Panc1 (cell line): ENCODE results near the gene TXNDC11. TPM values are rescaled to one million over a fixed set of nuclear protein-coding genes. Genes with fewer than 3 reads are reported as not detected.

ENCODE experiments used
- ATAC-seq: fragments of 200-7000 bp; cut with Tn5 transposase; 2 replicates; pipeline ENCODE4 v1.9.1; 2020; ENCODE audit warnings: mild to moderate bottlenecking, moderate library complexity
- BruUV-seq: library from RNA; stranded (reverse); fragments of 400-500 nt; replicated peaks from 2 replicates; lab custom pipeline; 2021; lab: Mats Ljungman, UMichigan
- CTCF ChIA-PET: fragments of 300-600 bp; sonication (Branson Sonifier 250); formaldehyde crosslinking; loops from one replicate; lab custom pipeline; 2022; ENCODE audit warnings: antibody characterized with exemption; lab: Charles Lee
- POLR2A ChIA-PET: fragments of 300-600 bp; sonication (Branson Sonifier 250); formaldehyde crosslinking; loops from one replicate; lab custom pipeline; 2022; ENCODE audit warnings: antibody characterized with exemption; lab: Charles Lee
- DNase-seq: peaks from one replicate; pipeline ENCODE4 v3.0.0-alpha.2; 2010; ENCODE audit warnings: low read depth, low spot score
- H3K27ac ChIP-seq: 2 replicates; pipeline ENCODE4 v1.5.1; 2011; ENCODE audit warnings: mild to moderate bottlenecking, low read length, inconsistent platforms
- H3K27me3 ChIP-seq: fragments of 200-500 bp; sonication (Bioruptor generic); 2 replicates; pipeline ENCODE4 v1.6.0; 2014; ENCODE audit warnings: low read length, inconsistent platforms; ENCODE audit not compliant: control insufficient read depth, insufficient read depth
- H3K36me3 ChIP-seq: fragments of 200-500 bp; sonication (Bioruptor generic); 2 replicates; pipeline ENCODE4 v1.5.1; 2014; ENCODE audit warnings: inconsistent platforms, mild to moderate bottlenecking, low read length, moderate library complexity; ENCODE audit not compliant: control insufficient read depth, insufficient read depth
- H3K4me1 ChIP-seq: 2 replicates; pipeline ENCODE4 v1.5.1; 2011; ENCODE audit warnings: inconsistent platforms, mild to moderate bottlenecking, low read length, moderate library complexity; ENCODE audit not compliant: control insufficient read depth, insufficient read depth
- H3K4me3 ChIP-seq, 2 experiments: 2 replicates each; pipeline ENCODE4 v1.5.1; 2011 to 2012; ENCODE audit warnings: low read depth in 2 of 2, low read length in 2 of 2, mild to moderate bottlenecking in 2 of 2, inconsistent platforms in 1 of 2, moderate library complexity in 1 of 2
- H3K9me3 ChIP-seq: fragments of 200-500 bp; sonication (Bioruptor generic); 2 replicates; pipeline ENCODE4 v1.5.1; 2014; ENCODE audit warnings: low read depth, mild to moderate bottlenecking, inconsistent platforms, low read length, moderate library complexity; ENCODE audit not compliant: control insufficient read depth, insufficient read depth
- POLR2AphosphoS5 ChIP-seq: IDR thresholded peaks from 2 replicates; pipeline ENCODE4 v1.6.1; 2012; ENCODE audit warnings: mild to moderate bottlenecking, low read depth, low read length, moderate library complexity
- SIN3A ChIP-seq: IDR thresholded peaks from 2 replicates; pipeline ENCODE4 v1.6.1; 2012; ENCODE audit warnings: low read depth, mild to moderate bottlenecking, low read length, moderate library complexity, borderline replicate concordance; ENCODE audit not compliant: insufficient read depth
- TCF7L2 ChIP-seq: IDR thresholded peaks from 2 replicates; pipeline ENCODE4 v1.6.1; 2011; ENCODE audit warnings: mild to moderate bottlenecking, low read depth, low read length, inconsistent platforms
- in situ Hi-C: cut with HindIII; loops from 2 replicates; pipeline ENCODE4 v1.10.0; 2016; ENCODE audit warnings: low sequenced_read_pairs, low pct_unique_long_range_greater_than_20kb
- intact Hi-C: fragments of 100-400 bp; cut with micrococcal nuclease; formaldehyde crosslinking; loops from one replicate; pipeline ENCODE4 v1.10.0; 2022; ENCODE audit not compliant: unreplicated experiment
- total RNA-seq: library from RNA; stranded (reverse); gene quantifications from one replicate; pipeline ENCODE4 v1.2.1, GENCODE V29; 2021; ENCODE audit not compliant: unreplicated experiment
- TF ChIP-seq, protein P1 (sequence below), 2 experiments: IDR thresholded peaks; 2 replicates each; pipeline ENCODE4 v1.6.1; 2011 to 2012; ENCODE audit warnings: low read depth in 2 of 2, control low read depth in 1 of 2, low read length in 1 of 2, mild to moderate bottlenecking in 1 of 2, moderate library complexity in 1 of 2; ENCODE audit not compliant: insufficient read depth in 1 of 2
- TF ChIP-seq, protein P2 (sequence below): fragments of 450-650 bp; IDR thresholded peaks from 2 replicates; pipeline ENCODE4 v1.5.1; 2017; ENCODE audit warnings: mild to moderate bottlenecking

Gene TXNDC11
- total RNA-seq, 1 experiment from 2014 or later: 30.5 TPM

DNA sequence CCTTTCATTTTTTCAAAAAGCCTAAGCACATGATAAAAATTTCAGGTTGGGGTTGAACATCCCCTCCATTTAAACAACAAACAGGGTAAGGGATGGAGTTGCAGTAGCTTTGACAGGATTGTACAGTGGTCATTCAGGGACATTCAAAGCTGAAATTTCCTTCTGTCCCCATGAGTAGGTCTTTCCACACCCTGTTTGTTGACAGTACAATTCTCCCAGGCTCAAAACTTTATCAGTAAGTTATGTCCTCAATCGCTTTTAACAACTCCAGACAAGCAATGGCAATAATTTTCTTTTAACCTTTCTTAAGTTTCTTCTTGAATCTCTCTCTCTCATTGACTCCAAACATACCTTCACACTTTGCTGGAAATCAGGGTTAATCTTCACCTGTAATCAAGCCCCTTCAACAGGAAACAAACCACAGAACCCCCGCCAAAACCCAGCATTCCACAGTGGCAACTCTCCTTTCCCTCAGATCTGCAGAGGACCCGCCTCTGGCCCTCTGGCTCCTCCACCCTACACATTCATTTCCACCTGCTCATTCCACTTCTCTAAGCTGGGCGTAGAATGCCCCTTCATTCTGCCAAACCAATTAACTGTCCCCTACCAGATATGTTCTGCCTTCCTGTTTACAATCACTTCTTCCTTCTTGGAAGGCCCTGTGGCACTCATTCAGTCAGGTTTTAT is 20.7 kb downstream of the TXNDC11 start:
- Histone ChIP-seq H3K27ac (no peak overlapping the region), H3K27me3 (no peaks in the 10 kb centered on the region), H3K9me3 (no peaks in the 10 kb centered on the region), H3K36me3 (no peaks in the 10 kb centered on the region; the same call in none of the 2 replicates), H3K4me1 (no peaks in the 10 kb centered on the region), H3K4me3 (no peak overlapping the region)
- intact Hi-C loops (no loop called here), in situ Hi-C loops (no loop called here)
- POLR2A ChIA-PET: no interaction called here
- CTCF ChIA-PET: no interaction called here
- TSS peak; percentile 28 for BruUV-seq
- no peak for DNase-seq
- ATAC-seq: no peak
- TF ChIP-seq, protein P1, sequence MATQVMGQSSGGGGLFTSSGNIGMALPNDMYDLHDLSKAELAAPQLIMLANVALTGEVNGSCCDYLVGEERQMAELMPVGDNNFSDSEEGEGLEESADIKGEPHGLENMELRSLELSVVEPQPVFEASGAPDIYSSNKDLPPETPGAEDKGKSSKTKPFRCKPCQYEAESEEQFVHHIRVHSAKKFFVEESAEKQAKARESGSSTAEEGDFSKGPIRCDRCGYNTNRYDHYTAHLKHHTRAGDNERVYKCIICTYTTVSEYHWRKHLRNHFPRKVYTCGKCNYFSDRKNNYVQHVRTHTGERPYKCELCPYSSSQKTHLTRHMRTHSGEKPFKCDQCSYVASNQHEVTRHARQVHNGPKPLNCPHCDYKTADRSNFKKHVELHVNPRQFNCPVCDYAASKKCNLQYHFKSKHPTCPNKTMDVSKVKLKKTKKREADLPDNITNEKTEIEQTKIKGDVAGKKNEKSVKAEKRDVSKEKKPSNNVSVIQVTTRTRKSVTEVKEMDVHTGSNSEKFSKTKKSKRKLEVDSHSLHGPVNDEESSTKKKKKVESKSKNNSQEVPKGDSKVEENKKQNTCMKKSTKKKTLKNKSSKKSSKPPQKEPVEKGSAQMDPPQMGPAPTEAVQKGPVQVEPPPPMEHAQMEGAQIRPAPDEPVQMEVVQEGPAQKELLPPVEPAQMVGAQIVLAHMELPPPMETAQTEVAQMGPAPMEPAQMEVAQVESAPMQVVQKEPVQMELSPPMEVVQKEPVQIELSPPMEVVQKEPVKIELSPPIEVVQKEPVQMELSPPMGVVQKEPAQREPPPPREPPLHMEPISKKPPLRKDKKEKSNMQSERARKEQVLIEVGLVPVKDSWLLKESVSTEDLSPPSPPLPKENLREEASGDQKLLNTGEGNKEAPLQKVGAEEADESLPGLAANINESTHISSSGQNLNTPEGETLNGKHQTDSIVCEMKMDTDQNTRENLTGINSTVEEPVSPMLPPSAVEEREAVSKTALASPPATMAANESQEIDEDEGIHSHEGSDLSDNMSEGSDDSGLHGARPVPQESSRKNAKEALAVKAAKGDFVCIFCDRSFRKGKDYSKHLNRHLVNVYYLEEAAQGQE (IDR thresholded peaks at IDR 0.05; ENCODE audit: insufficient read depth in 1 of 2, low read depth in 2 of 2, low read length in 1 of 2): no peak
- no peak for TF ChIP-seq TCF7L2
- TF ChIP-seq, protein P2, sequence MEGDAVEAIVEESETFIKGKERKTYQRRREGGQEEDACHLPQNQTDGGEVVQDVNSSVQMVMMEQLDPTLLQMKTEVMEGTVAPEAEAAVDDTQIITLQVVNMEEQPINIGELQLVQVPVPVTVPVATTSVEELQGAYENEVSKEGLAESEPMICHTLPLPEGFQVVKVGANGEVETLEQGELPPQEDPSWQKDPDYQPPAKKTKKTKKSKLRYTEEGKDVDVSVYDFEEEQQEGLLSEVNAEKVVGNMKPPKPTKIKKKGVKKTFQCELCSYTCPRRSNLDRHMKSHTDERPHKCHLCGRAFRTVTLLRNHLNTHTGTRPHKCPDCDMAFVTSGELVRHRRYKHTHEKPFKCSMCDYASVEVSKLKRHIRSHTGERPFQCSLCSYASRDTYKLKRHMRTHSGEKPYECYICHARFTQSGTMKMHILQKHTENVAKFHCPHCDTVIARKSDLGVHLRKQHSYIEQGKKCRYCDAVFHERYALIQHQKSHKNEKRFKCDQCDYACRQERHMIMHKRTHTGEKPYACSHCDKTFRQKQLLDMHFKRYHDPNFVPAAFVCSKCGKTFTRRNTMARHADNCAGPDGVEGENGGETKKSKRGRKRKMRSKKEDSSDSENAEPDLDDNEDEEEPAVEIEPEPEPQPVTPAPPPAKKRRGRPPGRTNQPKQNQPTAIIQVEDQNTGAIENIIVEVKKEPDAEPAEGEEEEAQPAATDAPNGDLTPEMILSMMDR: no peak
- TF ChIP-seq POLR2AphosphoS5: no peak
- no peak for TF ChIP-seq SIN3A

DNA sequence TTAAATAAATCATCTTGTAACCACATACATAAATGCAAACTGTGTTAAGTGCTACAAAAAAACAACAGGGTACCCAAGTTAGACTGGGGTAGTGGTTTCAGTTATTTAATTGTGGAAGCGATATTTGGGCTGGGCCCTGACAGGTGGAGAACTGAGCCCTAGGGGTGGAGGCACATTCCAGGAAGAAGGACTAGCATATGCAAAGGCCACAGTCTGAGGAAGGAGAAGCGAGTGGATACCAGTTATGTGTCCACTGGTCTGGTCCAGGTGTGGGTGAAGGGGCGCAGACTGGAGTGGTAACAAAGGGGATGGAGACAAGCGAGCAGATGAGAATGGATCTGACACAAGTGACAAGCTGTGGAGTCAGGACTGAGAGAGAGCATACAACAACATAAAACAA is 22.9 kb downstream of the TXNDC11 start:
- Histone ChIP-seq H3K4me3 (no peak overlapping the region), H3K27me3 (no peaks in the 10 kb centered on the region), H3K36me3 (no peaks in the 10 kb centered on the region; the same call in none of the 2 replicates), H3K27ac (no peak overlapping the region), H3K4me1 (no peaks in the 10 kb centered on the region), H3K9me3 (no peaks in the 10 kb centered on the region)
- ATAC-seq (no peak), DNase-seq (no peak)
- ChIA-PET POLR2A (no interaction called here), CTCF (no interaction called here)
- intact Hi-C loops: no loop called here
- in situ Hi-C loops: no loop called here
- BruUV-seq: no TSS peak
- TF ChIP-seq, protein P1 (IDR thresholded peaks at IDR 0.05; ENCODE audit: insufficient read depth in 1 of 2, low read depth in 2 of 2, low read length in 1 of 2): no peak
